A673 (cell line): Measurements from ENCODE around the gene ZNF688.

ENCODE experiments used
- CTCF ChIP-seq: fragments of 300-800, 200-600 bp; sonication (generic); conservative IDR thresholded peaks from 2 replicates; pipeline ENCODE4 v1.5.1; 2017; ENCODE audit warnings: low read depth, mild to moderate bottlenecking, antibody characterized with exemption, low read length, moderate library complexity, mixed read lengths
- EZH2 ChIP-seq: fragments of 200-600 bp; sonication (generic); IDR thresholded peaks from 2 replicates; pipeline ENCODE4 v1.6.1; 2017; ENCODE audit warnings: borderline replicate concordance, low read depth, mild to moderate bottlenecking, mixed read lengths, antibody characterized with exemption, low read length; ENCODE audit not compliant: poor library complexity, severe bottlenecking

DNA sequence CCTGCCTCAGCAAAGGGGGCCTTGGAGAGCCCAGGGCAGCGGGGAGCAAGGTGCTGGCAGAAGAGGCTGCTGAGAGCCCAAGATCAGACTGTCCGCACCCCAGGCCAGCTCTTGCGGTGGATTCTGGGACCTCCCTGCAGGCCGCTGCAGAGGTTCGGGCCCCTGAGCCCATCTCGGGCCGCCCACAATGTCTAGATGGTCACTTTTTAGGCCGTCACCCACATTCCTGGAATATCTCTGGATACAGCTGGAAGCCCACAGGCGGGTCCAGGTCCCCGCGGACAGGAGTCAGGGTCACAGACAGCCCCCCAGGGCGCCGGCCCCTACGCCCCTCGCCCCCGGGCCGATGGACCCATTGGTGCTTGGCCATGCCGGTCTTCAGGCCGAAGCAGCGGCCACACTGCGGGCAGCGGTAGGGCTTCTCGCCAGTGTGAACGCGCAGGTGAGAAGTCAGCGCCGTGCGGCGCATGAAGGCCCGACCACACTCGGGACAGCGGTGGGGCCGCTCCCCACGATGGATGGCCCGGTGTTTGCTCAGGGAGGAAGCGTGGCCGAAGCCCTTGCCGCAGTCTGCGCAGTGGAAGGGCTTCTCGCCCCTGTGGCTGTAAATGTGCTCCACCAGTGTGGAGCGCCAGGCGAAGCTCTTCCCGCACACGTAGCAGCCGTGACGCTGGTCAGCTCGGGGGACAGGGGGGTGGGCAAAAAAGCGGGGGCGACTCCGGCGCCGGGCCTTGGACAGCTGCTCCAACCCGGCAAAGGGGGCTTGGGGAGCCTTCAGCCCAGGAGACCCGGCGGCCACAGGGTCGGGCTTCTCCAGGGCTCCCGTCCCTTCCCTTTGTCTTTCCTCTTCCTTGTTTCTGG lies 39.0 kb downstream of the ZNF688 start:
- no peak for TF ChIP-seq EZH2
- no peak for TF ChIP-seq CTCF
